Dendritic cell treated with granulocyte-macrophage colony-stimulating factor and Interleukin-4, amounts not matched to agents 40 ng/mL and 50 ng/mL, for 4 days (primary cell): ENCODE results near the gene IL1RL1.

ENCODE experiments used
- H3K27ac Mint-ChIP-seq: one replicate; pipeline ENCODE4 v1.8.0; 2022; ENCODE audit warnings: mild to moderate bottlenecking, mixed read lengths
- H3K27me3 Mint-ChIP-seq: one replicate; pipeline ENCODE4 v1.8.0; 2022; ENCODE audit warnings: mild to moderate bottlenecking, mixed read lengths
- H3K36me3 Mint-ChIP-seq: one replicate; pipeline ENCODE4 v1.8.0; 2022; ENCODE audit warnings: low read depth, mixed read lengths
- H3K4me1 Mint-ChIP-seq: one replicate; pipeline ENCODE4 v1.8.0; 2022; ENCODE audit warnings: low read depth, mixed read lengths
- H3K4me3 Mint-ChIP-seq: one replicate; pipeline ENCODE4 v1.8.0; 2022; ENCODE audit warnings: mild to moderate bottlenecking, moderate library complexity, mixed read lengths
- H3K9me3 Mint-ChIP-seq: one replicate; pipeline ENCODE4 v1.8.0; 2022; ENCODE audit warnings: mixed read lengths
- intact Hi-C: fragments of 100-400 bp; cut with micrococcal nuclease; formaldehyde crosslinking; loops from one replicate; pipeline ENCODE4 v1.15.0; 2022

Gene IL1RL1

DNA sequence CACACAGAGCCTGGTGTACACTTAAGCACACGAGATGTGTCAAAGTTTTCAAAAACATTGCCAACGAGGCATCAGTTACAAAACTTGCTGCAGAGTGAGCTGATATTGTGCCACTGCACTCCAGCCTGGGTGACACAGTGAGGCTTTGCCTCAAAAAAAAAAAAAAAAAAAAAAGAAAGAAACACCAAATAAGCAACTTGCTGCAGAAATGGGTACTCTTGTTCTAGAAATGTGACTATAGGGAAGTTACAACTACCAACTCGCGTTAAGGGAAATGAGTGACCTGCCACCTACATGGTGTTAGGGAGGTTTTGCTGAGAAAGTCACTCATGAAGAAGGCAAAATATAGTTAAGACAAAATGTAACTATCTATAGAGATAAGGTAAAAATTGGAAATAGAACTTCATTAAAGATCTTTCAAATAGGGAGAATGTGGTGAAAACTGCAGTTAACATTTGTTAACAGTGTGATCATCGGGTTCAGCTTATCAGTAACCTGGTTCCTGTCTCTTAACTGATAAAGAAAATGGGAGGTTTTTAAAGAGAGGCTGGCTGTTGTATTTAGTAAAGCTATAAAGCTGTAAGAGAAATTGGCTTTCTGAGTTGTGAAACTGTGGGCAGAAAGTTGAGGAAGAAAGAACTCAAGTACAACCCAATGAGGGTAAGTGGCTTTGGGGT is at the start of gene IL1RL1:
TSS of gene IL1RL1 (plus strand) at position 600 of the 677 bp plus-strand sequence. CDS start 26,702 bp downstream, outside the sequence.
- intact Hi-C loops: no loop called here
- Mint-ChIP-seq H3K9me3 (no peaks in the 10 kb centered on the region), H3K4me3 (no peak within 1 kb of the TSS), H3K36me3 (no peaks in the 10 kb centered on the region), H3K4me1 (peaks cover 9% of the 10 kb centered on the region), H3K27me3 (peaks cover 47% of the 10 kb centered on the region), H3K27ac (no peak within 1 kb of the TSS)

DNA sequence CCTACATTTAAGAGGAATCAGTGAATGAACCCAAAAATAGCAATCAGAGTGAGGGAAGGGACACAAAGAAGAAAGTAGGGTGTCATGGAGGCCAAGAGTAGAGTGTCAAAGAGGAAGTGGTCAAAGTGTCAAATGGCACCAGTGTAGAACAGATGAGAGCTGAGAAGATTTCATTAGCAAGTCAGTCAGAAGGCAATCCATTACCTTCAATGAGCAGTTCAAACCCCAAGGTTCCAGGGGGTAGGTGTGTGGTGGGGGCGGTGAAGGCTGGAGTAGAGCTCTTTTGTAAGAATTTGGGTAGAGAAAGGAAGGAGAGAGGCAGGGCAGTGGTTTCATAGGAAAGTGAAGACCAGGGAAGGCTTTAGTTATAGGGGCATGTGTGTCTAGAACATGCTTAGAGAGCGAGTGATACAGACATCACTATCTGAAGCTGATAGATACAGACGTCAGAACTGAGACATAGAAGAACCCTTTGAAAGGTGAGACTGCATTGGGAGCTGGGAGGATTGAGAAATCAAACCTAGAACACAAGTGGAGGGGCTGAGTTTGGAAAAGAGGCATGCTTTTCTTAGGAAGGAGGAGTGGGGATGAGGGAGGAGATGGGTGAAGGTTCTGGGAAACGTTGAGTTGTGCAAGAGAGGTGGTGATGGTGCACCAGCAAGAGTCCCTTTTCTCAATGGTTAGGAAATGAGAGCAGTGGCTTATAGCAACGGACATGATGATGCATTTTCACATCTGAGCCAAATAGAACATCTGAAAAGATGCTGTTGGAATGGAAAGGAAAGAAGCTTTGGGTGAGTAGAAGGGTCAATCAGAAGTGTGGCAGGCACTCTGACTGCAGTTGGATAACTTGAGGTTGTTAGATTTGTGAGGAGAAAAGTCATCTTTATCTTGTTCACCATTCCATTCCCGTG is 48.9 kb upstream of the IL1RL1 start:
- intact Hi-C loops: no loop called here
- H3K4me1 Mint-ChIP-seq: peaks cover 13% of the 10 kb centered on the region
- H3K9me3 Mint-ChIP-seq: no peaks in the 10 kb centered on the region
- no peak overlapping the region for H3K4me3 Mint-ChIP-seq
- H3K27me3 Mint-ChIP-seq: peaks cover 14% of the 10 kb centered on the region
- H3K36me3 Mint-ChIP-seq: no peaks in the 10 kb centered on the region
- no peak overlapping the region for H3K27ac Mint-ChIP-seq

DNA sequence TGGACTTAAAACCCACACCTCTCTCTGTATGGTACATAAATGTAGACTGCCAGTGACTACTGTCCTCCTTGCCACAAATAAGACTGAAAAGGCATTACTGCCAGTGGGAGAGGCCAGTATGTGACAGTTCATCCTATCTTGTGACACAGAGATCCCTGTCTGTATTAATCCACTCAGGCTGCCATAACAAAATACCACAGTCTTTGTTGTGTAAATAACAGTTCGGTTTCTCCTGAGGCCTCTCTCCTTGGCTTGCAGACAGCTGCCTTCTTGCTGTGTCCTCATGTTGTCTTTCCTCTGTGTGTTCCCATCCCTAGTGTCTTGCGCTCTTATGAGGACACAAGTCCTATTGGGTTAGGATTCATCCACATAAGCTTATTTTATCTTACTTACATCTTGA is 46.4 kb upstream of the IL1RL1 start:
- intact Hi-C loops: loop anchor here (5.0 kb wide), 1 partner anchor 87 kb away; no protein-coding TSS in a partner anchor
- Mint-ChIP-seq H3K27ac (no peak overlapping the region), H3K4me3 (no peak overlapping the region), H3K36me3 (no peaks in the 10 kb centered on the region), H3K9me3 (no peaks in the 10 kb centered on the region), H3K4me1 (peaks cover 5% of the 10 kb centered on the region), H3K27me3 (peaks cover 18% of the 10 kb centered on the region)

DNA sequence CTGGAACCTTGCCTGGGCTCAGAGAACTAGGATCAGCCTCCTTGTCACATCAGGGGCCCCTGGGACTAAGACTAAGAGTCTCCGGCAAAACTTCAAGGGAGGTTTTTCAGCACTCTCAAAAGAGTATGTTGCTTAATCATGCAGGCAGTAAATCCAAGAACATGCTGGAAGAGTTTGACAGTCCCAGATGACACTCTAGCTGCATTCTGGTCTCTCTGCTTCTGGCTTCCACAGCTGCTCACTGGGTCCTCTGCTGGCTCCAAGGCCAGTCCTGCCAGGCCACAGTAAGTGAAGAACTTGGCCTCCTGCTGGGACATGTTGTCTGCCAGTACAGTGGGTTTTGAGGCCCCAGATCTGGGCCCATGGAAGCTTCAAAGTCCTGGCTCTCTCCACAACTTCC is 45.2 kb upstream of the IL1RL1 start:
- Mint-ChIP-seq H3K4me3 (no peak overlapping the region), H3K27ac (no peak overlapping the region), H3K36me3 (no peaks in the 10 kb centered on the region), H3K27me3 (peaks cover 31% of the 10 kb centered on the region), H3K9me3 (no peaks in the 10 kb centered on the region), H3K4me1 (peaks cover 9% of the 10 kb centered on the region)
- intact Hi-C loops: loop anchor here (5.0 kb wide), 1 partner anchor 86 kb away; no protein-coding TSS in a partner anchor

DNA sequence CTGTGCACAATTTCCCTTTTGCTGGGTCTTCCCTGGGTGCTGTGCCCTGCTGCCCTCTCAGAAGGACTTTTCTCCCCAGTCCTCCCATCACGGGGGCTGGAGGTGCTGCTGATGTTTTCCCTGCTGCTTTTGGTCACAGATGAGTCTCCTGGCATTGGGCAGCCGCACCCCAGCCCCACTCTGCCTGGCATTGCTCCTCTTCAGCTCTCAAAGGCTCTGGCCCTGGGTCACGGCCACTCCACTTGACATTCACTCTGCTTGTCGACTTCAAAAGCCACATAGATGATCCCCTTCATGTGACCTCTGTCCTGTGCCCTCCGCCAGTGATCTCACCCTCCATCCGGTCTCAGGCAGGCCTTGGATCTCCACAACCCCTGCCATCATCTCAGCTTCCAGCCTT is 43.6 kb upstream of the IL1RL1 start:
- Mint-ChIP-seq H3K4me3 (no peak overlapping the region), H3K27ac (no peak overlapping the region), H3K36me3 (no peaks in the 10 kb centered on the region), H3K9me3 (no peaks in the 10 kb centered on the region), H3K4me1 (peaks cover 19% of the 10 kb centered on the region), H3K27me3 (peaks cover 44% of the 10 kb centered on the region)
- intact Hi-C loops: loop anchor here (5.0 kb wide), 1 partner anchor 85 kb away; no protein-coding TSS in a partner anchor

DNA sequence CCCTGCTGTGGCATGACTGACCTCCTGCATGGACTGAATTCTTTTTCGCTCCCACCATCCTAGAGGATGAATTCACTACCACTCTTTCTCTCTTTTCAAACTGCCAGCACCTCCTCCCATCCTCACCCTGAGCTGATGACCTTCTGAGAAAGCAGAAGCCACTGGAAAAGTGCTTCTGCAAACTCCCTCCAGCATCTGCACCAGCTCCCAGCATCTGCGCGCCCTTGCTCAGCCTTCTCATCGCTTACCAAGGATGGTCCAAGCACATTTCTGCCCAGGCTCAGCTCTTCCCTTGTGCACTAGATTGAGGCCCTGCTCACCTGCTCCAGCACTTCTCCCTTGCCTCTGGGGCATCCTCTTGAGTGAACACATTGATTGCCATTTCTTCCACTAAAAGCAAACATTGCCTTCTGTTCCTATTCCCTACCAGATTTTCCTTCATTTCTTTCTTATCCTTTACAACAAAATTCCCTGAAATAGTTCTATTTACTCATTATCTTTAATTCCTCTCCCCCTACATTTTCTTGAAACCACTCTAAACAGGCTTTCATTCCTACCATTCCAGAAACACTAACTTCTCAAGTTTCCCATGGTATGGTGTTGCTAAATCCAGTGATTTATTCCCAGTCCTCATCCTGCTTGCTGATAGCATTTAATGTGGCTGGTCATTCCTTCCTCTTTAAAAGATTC is 42.7 kb upstream of the IL1RL1 start:
- H3K36me3 Mint-ChIP-seq: no peaks in the 10 kb centered on the region
- intact Hi-C loops: loop anchor here (5.0 kb wide), 1 partner anchor 84 kb away; no protein-coding TSS in a partner anchor
- no peak overlapping the region for H3K27ac Mint-ChIP-seq
- no peak overlapping the region for H3K4me3 Mint-ChIP-seq
- H3K27me3 Mint-ChIP-seq: peaks cover 45% of the 10 kb centered on the region
- H3K9me3 Mint-ChIP-seq: no peaks in the 10 kb centered on the region
- H3K4me1 Mint-ChIP-seq: peaks cover 20% of the 10 kb centered on the region

DNA sequence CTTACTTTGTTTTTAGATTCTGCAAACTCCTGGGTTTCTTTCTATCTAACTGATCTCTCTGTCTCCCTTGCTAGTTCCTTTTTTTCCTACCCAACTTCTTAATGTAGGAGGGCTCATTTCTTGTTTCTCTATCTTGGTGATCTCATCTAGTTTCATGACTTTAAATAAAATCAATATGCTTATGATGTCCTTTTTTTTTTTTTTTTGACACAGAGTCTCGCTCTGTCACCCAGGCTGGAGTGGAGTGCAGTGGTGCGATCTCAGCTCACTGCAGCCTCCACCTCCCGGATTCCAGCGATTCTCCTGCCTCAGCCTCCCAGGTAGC is 42.2 kb upstream of the IL1RL1 start:
- intact Hi-C loops: loop anchor here (5.0 kb wide), 1 partner anchor 83 kb away; no protein-coding TSS in a partner anchor
- no peaks in the 10 kb centered on the region for H3K36me3 Mint-ChIP-seq
- H3K4me3 Mint-ChIP-seq: no peak overlapping the region
- no peak overlapping the region for H3K27ac Mint-ChIP-seq
- H3K4me1 Mint-ChIP-seq: peaks cover 24% of the 10 kb centered on the region
- H3K9me3 Mint-ChIP-seq: no peaks in the 10 kb centered on the region
- peaks cover 44% of the 10 kb centered on the region for H3K27me3 Mint-ChIP-seq

DNA sequence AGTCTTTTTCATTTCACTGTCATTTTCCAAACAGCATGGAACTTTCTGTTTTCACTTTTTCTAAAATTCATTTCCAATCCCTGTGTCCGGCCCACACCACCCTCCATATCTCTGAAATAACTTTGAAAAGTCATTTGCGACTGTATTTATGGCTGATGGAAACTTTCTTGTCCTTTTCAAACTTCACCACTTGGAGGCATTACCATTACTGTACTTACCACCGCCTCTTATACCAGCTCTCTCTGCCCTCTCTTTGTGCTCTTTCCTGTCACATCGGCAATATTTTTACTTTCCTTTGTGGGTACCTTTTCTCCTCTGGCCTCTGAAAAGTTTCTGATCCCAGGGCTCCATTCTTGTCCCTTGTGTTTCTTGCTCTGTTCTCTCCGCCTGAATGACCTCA is 39.5 kb upstream of the IL1RL1 start:
- Mint-ChIP-seq H3K9me3 (peaks cover 9% of the 10 kb centered on the region), H3K4me3 (no peak overlapping the region), H3K27me3 (peaks cover 59% of the 10 kb centered on the region), H3K36me3 (no peaks in the 10 kb centered on the region), H3K27ac (no peak overlapping the region), H3K4me1 (peaks cover 19% of the 10 kb centered on the region)
- intact Hi-C loops: no loop called here

DNA sequence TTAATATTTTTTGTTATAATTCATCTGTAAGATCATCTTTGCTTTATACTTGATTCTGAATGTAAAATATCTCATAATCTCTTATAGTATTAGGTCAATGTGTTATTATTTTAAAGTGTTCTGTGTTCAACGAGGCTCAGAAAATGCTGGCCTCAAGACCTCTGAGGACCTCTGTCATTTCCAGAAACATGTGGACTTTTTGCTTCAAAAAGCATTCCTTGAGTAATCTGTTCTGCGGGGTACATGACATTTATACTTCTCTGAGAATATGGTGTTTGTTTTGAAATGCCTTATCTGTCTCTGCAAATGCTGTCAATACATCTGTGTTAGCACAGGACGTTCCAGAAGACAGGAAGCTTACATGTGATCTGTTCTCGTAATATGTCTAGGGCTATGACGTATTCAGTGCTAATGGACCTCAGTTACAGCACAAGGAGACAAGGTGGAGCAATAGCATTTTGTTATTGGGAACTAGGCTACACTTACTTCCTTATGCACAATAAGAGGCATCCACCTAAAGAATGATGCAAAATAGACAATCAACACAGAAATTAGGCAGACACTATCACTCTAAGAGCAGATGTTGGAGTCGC is 37.6 kb upstream of the IL1RL1 start:
- Mint-ChIP-seq H3K36me3 (no peaks in the 10 kb centered on the region), H3K27ac (no peak overlapping the region), H3K27me3 (peaks cover 70% of the 10 kb centered on the region), H3K4me3 (no peak overlapping the region), H3K4me1 (peaks cover 27% of the 10 kb centered on the region), H3K9me3 (peaks cover 9% of the 10 kb centered on the region)
- intact Hi-C loops: no loop called here

DNA sequence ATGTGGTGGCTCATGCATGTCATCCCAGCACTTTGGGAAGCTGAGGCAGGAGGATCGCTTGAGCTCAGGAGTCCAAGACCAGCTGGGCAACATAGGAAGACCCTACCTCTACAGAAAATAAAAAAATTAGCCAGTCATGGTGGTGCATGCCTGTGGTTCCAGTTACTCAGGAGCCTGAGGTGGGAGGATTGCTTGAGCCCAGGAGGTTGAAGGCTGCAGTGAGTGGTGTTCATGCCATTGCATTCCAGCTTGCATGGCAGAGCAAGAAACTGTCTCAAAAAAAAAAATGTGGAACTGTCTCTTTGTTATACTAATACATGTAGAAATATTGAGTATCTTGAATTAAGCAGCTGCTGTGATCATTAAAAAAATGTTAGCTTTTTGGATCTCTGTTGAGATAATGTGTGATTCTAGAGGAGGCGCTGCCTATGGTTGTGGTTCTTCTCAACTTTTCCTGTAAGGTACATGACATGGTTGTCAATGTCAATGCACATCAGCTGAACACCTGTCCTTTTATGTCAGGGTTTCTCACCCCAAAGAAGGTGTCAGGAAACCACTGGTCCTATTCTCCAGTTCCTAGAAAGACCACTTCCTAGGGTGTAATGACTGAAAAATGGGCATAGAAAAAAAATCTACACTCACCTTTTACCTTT is 34.7 kb upstream of the IL1RL1 start:
- H3K27me3 Mint-ChIP-seq: peaks cover 61% of the 10 kb centered on the region
- no peak overlapping the region for H3K27ac Mint-ChIP-seq
- H3K9me3 Mint-ChIP-seq: peaks cover 9% of the 10 kb centered on the region
- intact Hi-C loops: no loop called here
- H3K4me3 Mint-ChIP-seq: no peak overlapping the region
- peaks cover 24% of the 10 kb centered on the region for H3K4me1 Mint-ChIP-seq
- H3K36me3 Mint-ChIP-seq: no peaks in the 10 kb centered on the region

DNA sequence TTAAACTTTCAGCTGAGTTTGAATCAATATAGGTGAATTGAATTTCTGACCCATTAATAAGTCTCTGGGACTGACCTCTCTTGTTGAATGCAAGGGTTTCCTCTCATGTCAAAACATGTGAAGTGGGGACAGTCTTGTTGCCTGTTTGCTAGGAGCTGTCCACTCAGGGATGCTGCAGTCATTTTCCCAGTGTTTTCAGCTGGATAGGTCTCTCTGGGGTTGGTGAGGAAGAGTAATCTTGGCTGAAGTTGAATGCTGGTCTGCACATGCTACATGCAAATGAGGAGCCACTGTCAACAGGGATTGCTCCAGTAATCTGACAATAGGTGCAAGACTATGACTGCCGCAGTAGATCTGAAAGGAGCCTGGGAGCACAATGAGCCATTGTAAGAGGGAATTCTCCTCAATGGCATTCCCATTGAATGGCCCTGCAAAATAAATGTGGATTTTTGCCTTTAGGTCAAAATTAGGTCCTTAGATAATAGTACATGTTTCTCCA is 34.1 kb upstream of the IL1RL1 start:
- intact Hi-C loops: no loop called here
- no peak overlapping the region for H3K27ac Mint-ChIP-seq
- peaks cover 58% of the 10 kb centered on the region for H3K27me3 Mint-ChIP-seq
- peaks cover 19% of the 10 kb centered on the region for H3K4me1 Mint-ChIP-seq
- H3K4me3 Mint-ChIP-seq: no peak overlapping the region
- H3K9me3 Mint-ChIP-seq: peaks cover 9% of the 10 kb centered on the region
- H3K36me3 Mint-ChIP-seq: no peaks in the 10 kb centered on the region

DNA sequence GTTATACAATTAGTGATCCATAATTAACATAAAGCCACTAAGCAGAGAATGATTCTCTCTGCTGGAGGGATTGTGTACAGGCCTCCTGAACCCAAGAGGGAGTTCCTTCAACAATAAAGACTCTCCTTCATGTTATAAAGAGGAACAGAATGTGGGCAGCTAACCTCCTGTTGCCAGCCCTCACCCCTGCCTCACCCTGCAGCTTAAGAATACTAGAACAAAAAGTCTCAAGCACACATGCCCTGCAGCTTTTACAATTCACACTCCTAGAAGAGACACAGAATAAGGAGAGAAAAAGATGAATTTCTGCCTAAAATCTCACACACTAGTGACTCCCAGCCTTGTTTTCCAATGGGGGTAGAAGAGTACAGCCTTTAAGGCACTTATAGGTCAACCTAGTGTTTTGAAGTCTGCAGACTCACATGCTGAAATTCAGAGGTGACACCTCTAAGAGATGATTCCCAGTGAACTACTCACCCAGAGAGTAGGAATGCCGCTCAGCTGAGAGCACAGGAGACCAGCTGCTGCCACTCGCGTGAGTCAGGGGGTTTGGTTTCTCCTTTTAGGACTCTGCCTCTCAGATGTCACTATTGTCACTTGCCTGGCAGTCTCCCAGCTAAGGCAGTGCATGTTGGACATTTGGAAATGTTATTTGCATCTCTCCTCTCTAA is 32.5 kb upstream of the IL1RL1 start:
- no peak overlapping the region for H3K4me3 Mint-ChIP-seq
- intact Hi-C loops: no loop called here

DNA sequence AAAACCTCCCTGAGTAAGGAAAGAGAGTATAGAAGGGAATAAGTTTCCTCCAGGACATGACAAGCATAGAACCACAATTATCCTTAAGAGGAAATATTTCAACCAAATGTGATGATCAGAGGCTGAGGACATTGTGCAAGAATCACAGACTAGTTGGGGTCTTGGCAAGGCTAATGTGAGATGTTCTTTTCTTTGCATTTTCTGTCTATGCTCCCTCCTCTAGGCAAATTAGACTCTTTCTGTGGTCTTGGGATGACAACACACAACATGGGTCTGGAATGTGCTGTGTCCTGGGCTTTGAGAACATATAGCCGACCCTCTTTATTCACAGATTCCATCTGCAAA is 32.0 kb upstream of the IL1RL1 start:
- H3K27me3 Mint-ChIP-seq: peaks cover 48% of the 10 kb centered on the region
- H3K27ac Mint-ChIP-seq: no peak overlapping the region
- peaks cover 14% of the 10 kb centered on the region for H3K4me1 Mint-ChIP-seq
- no peaks in the 10 kb centered on the region for H3K36me3 Mint-ChIP-seq
- intact Hi-C loops: no loop called here
- H3K9me3 Mint-ChIP-seq: peaks cover 9% of the 10 kb centered on the region
- no peak overlapping the region for H3K4me3 Mint-ChIP-seq

More for the DNA sequence above, 32.5 kb upstream of the IL1RL1 start:
- no peak overlapping the region for H3K27ac Mint-ChIP-seq
- H3K36me3 Mint-ChIP-seq: no peaks in the 10 kb centered on the region
- peaks cover 49% of the 10 kb centered on the region for H3K27me3 Mint-ChIP-seq
- H3K9me3 Mint-ChIP-seq: peaks cover 9% of the 10 kb centered on the region
- peaks cover 15% of the 10 kb centered on the region for H3K4me1 Mint-ChIP-seq
